K562 (cell line): ENCODE measurements around the gene LAMA5. TPM values are rescaled to one million over a fixed set of nuclear protein-coding genes. Genes with fewer than 3 reads are reported as not detected.
A peak's percentile ranks its signal among the peaks of the same experiment; 100 is the strongest.

Source experiments
- ATAC-seq: fragments of 200-7000 bp; cut with Tn5 transposase; 3 replicates; pipeline ENCODE4 v1.9.1; 2020; ENCODE audit warnings: moderate library complexity
- BruUV-seq: library from RNA; stranded (reverse); fragments of 400-500 nt; replicated peaks from 2 replicates; lab custom pipeline; 2021; lab: Mats Ljungman, UMichigan
- CTCF ChIA-PET: fragments of 300-600 bp; formaldehyde crosslinking; extraction: SDS; loops from one replicate; lab custom pipeline; 2021; ENCODE audit warnings: low intra/inter-chr PET ratio; lab: Yijun Ruan, JAX
- POLR2A ChIA-PET: fragments of 300-600, 350-650 bp; sonication (Branson Sonifier 250); formaldehyde crosslinking; extraction: SDS; loops from one replicate; lab custom pipeline; 2021; ENCODE audit warnings: antibody characterized with exemption, inconsistent platforms; lab: Yijun Ruan, JAX
- DNase-seq, 4 experiments: peaks; one replicate each; pipeline versions ENCODE4 v3.0.0 to v3.0.0-alpha.2; 2011 to 2018; ENCODE audit warnings: low spot score in 3 of 4, mixed read lengths in 3 of 4; ENCODE audit errors: extremely low read depth in 1 of 4
- FAIRE-seq: peaks from 2 replicates; lab custom pipeline; 2011; peaks lifted over from hg19 to GRCh38; lab: Jason Lieb, UNC
- H2AFZ ChIP-seq: 2 replicates; pipeline ENCODE4 v1.6.0; 2011; ENCODE audit warnings: low read depth, low read length, control low read depth, inconsistent platforms
- H3K27ac ChIP-seq: fragments of 200-600 bp; 3 replicates; pipeline ENCODE4 v1.8.0; 2011; ENCODE audit warnings: low read depth, mild to moderate bottlenecking, control low read depth, inconsistent platforms, low read length, moderate library complexity, mixed read lengths; ENCODE audit errors: extremely low read depth
- H3K27me3 ChIP-seq, 2 experiments: fragments of 300-600 bp in 1 of 2; 2 replicates in 1 of 2; 3 replicates in 1 of 2; pipeline versions ENCODE4 v1.6.0 to v1.8.0; 2011; ENCODE audit warnings: inconsistent platforms in 2 of 2, low read length in 2 of 2, mild to moderate bottlenecking in 1 of 2, mixed read lengths in 1 of 2, moderate library complexity in 1 of 2; ENCODE audit not compliant: control insufficient read depth in 2 of 2, insufficient read depth in 2 of 2
- H3K36me3 ChIP-seq: fragments of 300-600 bp; 3 replicates; pipeline ENCODE4 v1.8.0; 2011; ENCODE audit warnings: mild to moderate bottlenecking, low read length, inconsistent platforms; ENCODE audit not compliant: control insufficient read depth, insufficient read depth
- H3K4me1 ChIP-seq, 2 experiments: fragments of 200-600 bp in 1 of 2; replicated peaks in 1 of 2; 2 replicates in 1 of 2; 3 replicates in 1 of 2; pipeline versions ENCODE4 v1.5.1 to v1.8.0; 2011; ENCODE audit warnings: inconsistent platforms in 2 of 2, low read length in 2 of 2, mild to moderate bottlenecking in 1 of 2, mixed read lengths in 1 of 2, moderate library complexity in 1 of 2; ENCODE audit not compliant: control insufficient read depth in 2 of 2, insufficient read depth in 2 of 2
- H3K4me2 ChIP-seq: 2 replicates; pipeline ENCODE4 v1.6.1; 2011; ENCODE audit warnings: low read length, control low read depth, inconsistent platforms, mixed read lengths; ENCODE audit not compliant: insufficient read depth
- H3K4me3 ChIP-seq: fragments of 200-600 bp; sonication (generic), shearing (Covaris generic); 2 replicates; pipeline ENCODE4 v1.5.1; 2016; ENCODE audit warnings: control low read depth, inconsistent platforms
- H3K79me2 ChIP-seq: fragments of 200-600 bp; 3 replicates; pipeline ENCODE4 v1.8.0; 2011; ENCODE audit warnings: low read length, inconsistent platforms; ENCODE audit not compliant: control insufficient read depth, insufficient read depth
- H3K9ac ChIP-seq, 2 experiments: 2 replicates each; pipeline versions ENCODE4 v1.6.0 to v1.6.1; 2011; ENCODE audit warnings: low read depth in 2 of 2, low read length in 2 of 2, control low read depth in 1 of 2, inconsistent platforms in 1 of 2, mild to moderate bottlenecking in 1 of 2, mixed read lengths in 1 of 2; ENCODE audit not compliant: insufficient read depth in 1 of 2
- H3K9me1 ChIP-seq: one replicate; pipeline ENCODE4 v1.6.0; 2011; ENCODE audit warnings: inconsistent platforms, mild to moderate bottlenecking, low read length, moderate library complexity; ENCODE audit not compliant: control insufficient read depth, insufficient read depth
- H3K9me3 ChIP-seq: replicated peaks from 2 replicates; pipeline ENCODE4 v1.5.1; 2011; ENCODE audit warnings: low read depth, low read length, inconsistent platforms; ENCODE audit not compliant: control insufficient read depth, insufficient read depth
- H4K20me1 ChIP-seq: replicated peaks from 2 replicates; pipeline ENCODE4 v1.6.1; 2011; ENCODE audit warnings: low read length, inconsistent platforms, mixed read lengths; ENCODE audit not compliant: control insufficient read depth, insufficient read depth
- HNRNPL ChIP-seq: fragments of 200-400 bp; formaldehyde crosslinking; IDR thresholded peaks from 2 replicates; pipeline ENCODE4 v1.6.1; 2017; ENCODE audit warnings: low read depth, mild to moderate bottlenecking, low read length
- POLR2G ChIP-seq: fragments of 200-400 bp; formaldehyde crosslinking; IDR thresholded peaks from 2 replicates; pipeline ENCODE4 v1.6.1; 2017; ENCODE audit warnings: low read depth, mild to moderate bottlenecking, antibody characterized with exemption, low read length, moderate library complexity
- RBFOX2 ChIP-seq: fragments of 200-400 bp; formaldehyde crosslinking; IDR thresholded peaks from 2 replicates; pipeline ENCODE4 v1.6.1; 2017; ENCODE audit warnings: low read depth, mild to moderate bottlenecking, low read length, moderate library complexity
- RBM22 ChIP-seq: fragments of 200-400 bp; formaldehyde crosslinking; IDR thresholded peaks from 2 replicates; pipeline ENCODE4 v1.6.1; 2018; ENCODE audit warnings: low read length, low read depth; ENCODE audit not compliant: poor library complexity, severe bottlenecking
- SETDB1 ChIP-seq: IDR thresholded peaks from one replicate; pipeline ENCODE4 v1.6.1; 2012; ENCODE audit warnings: low read length, control low read depth, inconsistent platforms
- SUPT5H ChIP-seq: fragments of 450-650 bp; IDR thresholded peaks from 2 replicates; pipeline ENCODE4 v1.6.1; 2016
- XRCC5 ChIP-seq: fragments of 200-400 bp; formaldehyde crosslinking; IDR thresholded peaks from 2 replicates; pipeline ENCODE4 v1.6.1; 2017; ENCODE audit warnings: low read depth, mild to moderate bottlenecking, low read length
- WGBS: fragments of 100-300 bp; shearing (Covaris generic); methylation state at CpG from one replicate; pipeline ENCODE4 v1.1.6; 2016; ENCODE audit warnings: low coverage, mixed read lengths; ENCODE audit not compliant: insufficient coverage; ENCODE audit errors: missing lambda C conversion rate; 5-methylcytosine and 5-hydroxymethylcytosine counted together
- in situ Hi-C: fragments of 300-500 bp; cut with MboI; formaldehyde crosslinking; loops from 4 replicates; pipeline ENCODE4 v1.15.0; 2018; ENCODE audit warnings: inconsistent platforms, mixed read lengths
- intact Hi-C: fragments of 100-400 bp; cut with micrococcal nuclease; formaldehyde crosslinking; loops from 2 replicates; pipeline ENCODE4 v1.14.2; 2022
- polyA plus RNA-seq, 8 experiments: library from polyadenylated mRNA; depleted of rRNA in 4 of 8; stranded (reverse) in 5 of 8; unstranded in 3 of 8; fragments of >200 nt; fragmentation: Nextera tagmentation in 2 of 8; fragmentation: Illumina TruSeq in 1 of 8; extraction: Ambion mirVana in 2 of 8; extraction: Trizol in 1 of 8; gene quantifications; 2 replicates each; pipeline versions ENCODE4 v1.2.1 to v1.2.3, GENCODE V29; 2011 to 2014; ENCODE audit warnings: inconsistent platforms in 1 of 8, missing spikeins in 1 of 8
- total RNA-seq, 7 experiments: library from RNA; depleted of rRNA in 6 of 7; stranded (reverse); fragments of >200 nt in 6 of 7; fragmentation: Illumina TruSeq in 2 of 7; extraction: Trizol in 2 of 7; gene quantifications; 2 replicates each; pipeline versions ENCODE4 v1.2.1 to v1.2.3, GENCODE V29; 2011 to 2021; ENCODE audit warnings: low replicate concordance in 1 of 7

The LAMA5 gene
- total and polyA plus RNA-seq, 9 of the 15 experiments (the other 6 are each of a cell fraction or from before 2014, with no cell fraction given), result 0.31 to 101 (median 7.8) TPM

DNA sequence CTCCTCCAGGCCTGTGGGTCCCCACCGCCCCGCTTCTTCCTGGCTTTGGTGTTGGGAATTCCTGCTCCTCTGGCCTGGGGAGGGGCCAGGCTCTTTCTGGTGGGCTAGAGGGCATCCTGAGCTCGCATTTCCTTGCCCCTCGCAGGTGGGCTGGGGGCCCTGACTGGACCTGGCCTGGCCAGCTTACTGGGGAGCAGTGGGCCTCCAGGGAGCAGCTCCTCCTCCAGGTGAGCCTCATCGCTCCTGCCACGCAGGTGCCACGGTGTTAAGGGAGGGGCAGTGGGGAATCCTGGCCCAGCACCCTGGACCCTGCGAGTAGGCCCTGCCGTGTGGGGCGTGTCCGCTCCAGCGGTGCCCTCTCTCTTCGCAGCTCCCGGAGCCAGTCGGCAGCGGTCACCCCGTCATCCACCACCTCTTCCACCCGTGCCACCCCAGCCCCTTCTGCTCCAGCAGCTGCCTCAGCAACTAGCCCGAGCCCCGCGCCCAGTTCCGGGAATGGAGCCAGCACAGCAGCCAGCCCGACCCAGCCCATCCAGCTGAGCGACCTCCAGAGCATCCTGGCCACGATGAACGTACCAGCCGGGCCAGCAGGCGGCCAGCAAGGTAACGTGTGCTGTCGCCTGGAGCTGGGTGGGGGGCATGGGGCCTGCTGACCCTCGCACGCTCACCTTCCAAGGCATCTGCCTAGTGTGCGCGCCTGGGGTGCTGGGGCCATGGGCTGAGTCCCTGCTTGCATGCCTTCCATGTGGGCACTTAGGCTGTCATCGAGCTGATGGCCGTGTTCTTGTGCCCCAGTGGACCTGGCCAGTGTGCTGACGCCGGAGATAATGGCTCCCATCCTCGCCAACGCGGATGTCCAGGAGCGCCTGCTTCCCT is 59.6 kb downstream of the LAMA5 start:
- CTCF ChIA-PET, result no interaction called here

More for the DNA sequence above, 59.6 kb downstream of the LAMA5 start:
- H3K36me3 ChIP-seq, result peaks cover 87% of the 10 kb centered on the region
- no peaks in the 10 kb centered on the region for H3K9me3 ChIP-seq
- WGBS, result 94% methylated on average over 24 of the region's 42 CpGs
- peaks cover 14 to 68% of the 10 kb centered on the region in 2 experiments for H3K4me1 ChIP-seq
- FAIRE-seq (no peak), ATAC-seq (no peak), DNase-seq (no peak)
- TF ChIP-seq SETDB1, result no peak
- peak; percentile 42; the same call in 1 of the 2 replicates for TF ChIP-seq SUPT5H
- peak; percentile 71 for TF ChIP-seq RBM22
- no peak for TF ChIP-seq XRCC5
- peak; percentile 68 for TF ChIP-seq POLR2G
- peak; percentile 52 for TF ChIP-seq RBFOX2
- 0 out of 2 replicates have a peak, but pooled peaks have one; percentile 26 for TF ChIP-seq HNRNPL
- H2AFZ ChIP-seq, result no peak overlapping the region
- H3K4me3 ChIP-seq, result no peak overlapping the region
- BruUV-seq, result no TSS peak
- peaks cover 37% of the 10 kb centered on the region for H3K79me2 ChIP-seq
- in situ Hi-C loops, result loop anchor here (5.0 to 10.0 kb wide), 3 partner anchors 60 to 307 kb away; partner anchors contain the start of gene LAMA5
- no peaks in the 10 kb centered on the region for H3K27me3 ChIP-seq
- intact Hi-C loops, result loop anchor here (10.0 kb wide), 2 partner anchors 187 to 323 kb away; no protein-coding TSS in a partner anchor
- no peak overlapping the region for H3K27ac ChIP-seq
- H3K4me2 ChIP-seq, result no peak overlapping the region
- POLR2A ChIA-PET, result interaction anchor here (1.7 to 2.9 kb wide), 2 partner anchors 8 to 80 kb away, joined by 5 to 19 read pairs; partner anchors contain the start of gene RPS21
- H3K9ac ChIP-seq, result peak overlapping the region in 1 of 2 experiments; percentile 35; a peak in 1 of 4 replicates
- H3K9me1 ChIP-seq, result peaks cover 5% of the 10 kb centered on the region
- H4K20me1 ChIP-seq, result peaks cover 20% of the 10 kb centered on the region
